A549 treated with RU486 at 1 μM for 4 hours (cell line): Measurements from ENCODE around the gene EPB42. TPM values are rescaled to one million over a fixed set of nuclear protein-coding genes. Genes with fewer than 3 reads are reported as not detected.

Source experiments
- total RNA-seq: library from RNA; stranded (reverse); fragments of 200-300 nt; extraction: Qiagen RNA extraction; gene quantifications from 5 replicates; pipeline ENCODE4 v1.2.3, GENCODE V29; 2022; ENCODE audit warnings: low read depth

EPB42 gene
- total RNA-seq = not detected in 5 replicates

DNA sequence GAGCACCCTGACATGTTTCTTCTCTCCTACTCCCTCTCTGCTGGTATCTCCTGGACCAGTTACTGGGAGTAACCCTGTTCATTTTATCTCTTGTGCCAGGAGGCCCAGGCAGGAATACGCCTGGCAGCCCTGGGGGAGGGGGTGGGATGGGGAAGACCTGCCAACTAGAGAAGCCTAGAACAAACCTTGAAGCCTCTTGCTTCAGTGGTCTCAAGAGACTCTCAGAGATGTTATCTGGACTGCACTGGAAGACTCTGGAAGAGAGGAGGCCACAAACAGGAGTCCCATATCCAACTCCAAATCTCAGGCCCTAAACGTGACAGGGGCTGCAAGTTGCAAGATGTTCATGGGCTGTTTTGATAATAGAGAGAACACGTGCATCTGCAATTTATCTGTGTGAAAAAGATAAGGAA is at the start of gene EPB42:
Gene EPB42, minus strand, starts transcription at position 28 of the 413 bp plus-strand sequence. CDS start 193 bp downstream, outside the sequence.

DNA sequence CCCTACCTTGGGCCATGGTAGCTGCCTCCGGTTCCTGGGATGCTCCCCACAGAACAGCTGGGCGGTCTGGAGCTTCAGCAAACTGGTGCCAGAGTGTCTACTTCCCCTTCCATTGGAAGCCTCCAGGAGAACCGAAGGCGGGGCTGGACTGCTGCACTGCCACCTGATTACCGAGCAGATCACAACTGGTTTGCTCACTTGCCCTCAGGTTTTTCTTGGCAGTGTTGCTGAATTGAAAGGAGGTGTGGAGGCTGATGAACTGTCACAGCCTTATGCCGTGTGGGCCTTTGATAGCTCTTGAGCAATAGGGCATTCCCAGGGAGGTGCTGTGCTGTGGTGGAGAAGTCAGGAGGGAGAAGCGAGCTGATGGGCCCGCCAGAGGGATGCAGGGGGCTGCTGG is 46.0 kb upstream of the EPB42 start, which contains the start of gene TGM5:
Gene TGM5, minus strand, starts transcription at position 95 of the 400 bp plus-strand sequence. Its CDS starts 79 bp downstream, at position 16.

DNA sequence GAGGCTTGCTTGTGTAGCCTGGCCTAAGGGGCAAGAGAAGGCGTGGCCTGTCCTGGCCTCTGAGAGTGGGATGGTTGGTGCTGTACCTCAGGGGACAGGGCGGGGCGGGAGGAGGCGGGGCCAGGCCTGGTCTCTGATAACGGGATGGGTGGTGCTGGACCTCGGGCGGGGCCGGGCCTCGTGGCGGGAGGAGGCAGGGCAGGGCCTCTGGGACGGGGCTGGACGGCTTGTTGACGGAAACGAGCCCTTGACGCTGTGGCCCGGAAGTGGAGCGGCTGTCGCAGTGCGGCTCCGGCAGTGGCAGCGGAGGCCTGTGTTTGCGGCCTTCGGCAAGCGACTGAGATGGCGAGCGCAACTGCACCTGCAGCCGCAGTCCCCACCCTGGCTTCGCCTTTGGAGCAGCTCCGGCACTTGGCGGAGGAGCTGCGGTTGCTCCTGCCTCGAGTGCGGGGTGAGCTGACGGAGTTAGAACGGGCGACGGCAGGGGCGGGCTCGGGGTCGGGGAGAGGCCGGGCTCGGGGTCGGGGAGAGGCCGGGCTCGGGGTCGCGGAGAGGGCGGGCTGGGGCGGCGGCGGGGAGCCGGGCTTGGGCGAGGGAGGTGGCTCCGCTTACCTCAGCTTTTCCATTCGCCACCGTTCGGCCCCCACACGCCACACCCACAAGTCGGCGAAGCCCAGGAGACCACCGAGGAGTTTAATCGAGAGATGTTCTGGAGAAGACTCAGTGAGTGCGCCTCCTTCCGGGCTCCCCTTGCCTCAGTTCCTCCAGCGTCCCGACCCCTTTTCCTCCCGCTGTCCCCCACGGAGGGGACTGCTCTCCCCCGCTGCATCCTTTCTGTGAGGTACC is 35.4 kb downstream of the EPB42 start, which contains the start of gene CCNDBP1:
Gene CCNDBP1, plus strand, starts transcription at position 247 of the 846 bp plus-strand sequence. Its CDS starts 96 bp downstream, at position 343.

Other genes with a start within 250 kb of the EPB42 start
- 3.0 to 4.4 TPM (median 4.1 TPM) in 5 replicates for gene UBR1, start 115.0 kb downstream of the EPB42 start, total RNA-seq
- 7.7 to 10.2 TPM (median 8.5 TPM) in 5 replicates for gene TMEM62, start 87.4 kb downstream of the EPB42 start, total RNA-seq
- 22.2 to 26.3 TPM (median 25.3 TPM) in 5 replicates for gene CCNDBP1, start 35.6 kb downstream of the EPB42 start, total RNA-seq
- not detected in 5 replicates for gene TGM5, start 45.9 kb upstream of the EPB42 start, total RNA-seq
- not detected in 5 replicates for gene TGM7, start 81.2 kb upstream of the EPB42 start, total RNA-seq
- gene LCMT2, start 109.6 kb upstream of the EPB42 start, total RNA-seq = 6.6 to 8.5 TPM (median 7.5 TPM) in 5 replicates
- 7.9 to 11.5 TPM (median 9.0 TPM) in 5 replicates for gene ZSCAN29, start 150.0 kb upstream of the EPB42 start, total RNA-seq
- gene TUBGCP4, start 150.1 kb upstream of the EPB42 start, total RNA-seq = 4.4 to 6.8 TPM (median 6.2 TPM) in 5 replicates